ENCODE data around the gene IREB2.
A peak's percentile ranks its signal among the peaks of the same experiment; 100 is the strongest.
"Not testable (repeated sequence)": the region's sequence is repeated elsewhere in the genome, so short reads cannot be mapped to it uniquely, and the experiment has no call there.

IREB2 gene

GRCh38 chr15:78437762-78438618, at the start of gene IREB2:
IREB2 (plus strand) TSS chr15:78438216; CDS start chr15:78438338, 122 bp downstream.
- DNase-seq (ENCODE audit: low read depth in 2 of 2): peak; percentile 97

GRCh38 chr15:78388865-78389264, 49.2 kb upstream of the IREB2 start:
- DNase-seq (ENCODE audit: low read depth in 2 of 2): no peak

- DNase-seq (ENCODE audit: low read depth in 2 of 2): no peak
Observed at GRCh38 chr15:78389322-78389721, 48.7 kb upstream of the IREB2 start.

GRCh38 chr15:78389738-78390137, 48.3 kb upstream of the IREB2 start:
- no peak for DNase-seq (ENCODE audit: low read depth in 2 of 2)

- no peak for DNase-seq (ENCODE audit: low read depth in 2 of 2)
Observed at GRCh38 chr15:78390242-78390641, 47.8 kb upstream of the IREB2 start.

- no peak for DNase-seq (ENCODE audit: low read depth in 2 of 2)
Observed at GRCh38 chr15:78390826-78391225, 47.2 kb upstream of the IREB2 start.

- DNase-seq (ENCODE audit: low read depth in 2 of 2): no peak
Observed at GRCh38 chr15:78391781-78392180, 46.2 kb upstream of the IREB2 start.

- no peak for DNase-seq (ENCODE audit: low read depth in 2 of 2)
Observed at GRCh38 chr15:78392430-78392829, 45.6 kb upstream of the IREB2 start.

GRCh38 chr15:78393137-78393536, 44.9 kb upstream of the IREB2 start:
- DNase-seq (ENCODE audit: low read depth in 2 of 2): no peak

- DNase-seq (ENCODE audit: low read depth in 2 of 2): no peak
Observed at GRCh38 chr15:78394026-78394425, 44.0 kb upstream of the IREB2 start.

- DNase-seq (ENCODE audit: low read depth in 2 of 2): no peak
Observed at GRCh38 chr15:78394981-78395616, 42.9 kb upstream of the IREB2 start.

- DNase-seq (ENCODE audit: low read depth in 2 of 2): no peak
Observed at GRCh38 chr15:78396186-78396814, 41.7 kb upstream of the IREB2 start.

- no peak for DNase-seq (ENCODE audit: low read depth in 2 of 2)
Observed at GRCh38 chr15:78396976-78397375, 41.0 kb upstream of the IREB2 start.

GRCh38 chr15:78397382-78397781, 40.6 kb upstream of the IREB2 start:
- DNase-seq (ENCODE audit: low read depth in 2 of 2): no peak

GRCh38 chr15:78398076-78398825, 39.8 kb upstream of the IREB2 start:
- no peak for DNase-seq (ENCODE audit: low read depth in 2 of 2)

GRCh38 chr15:78399091-78399490, 38.9 kb upstream of the IREB2 start:
- no peak for DNase-seq (ENCODE audit: low read depth in 2 of 2)

GRCh38 chr15:78402061-78402610, 35.9 kb upstream of the IREB2 start:
- no peak for DNase-seq (ENCODE audit: low read depth in 2 of 2)

GRCh38 chr15:78404125-78404524, 33.9 kb upstream of the IREB2 start:
- DNase-seq (ENCODE audit: low read depth in 2 of 2): no peak

GRCh38 chr15:78404796-78405195, 33.2 kb upstream of the IREB2 start:
- DNase-seq (ENCODE audit: low read depth in 2 of 2): not testable (repeated sequence)

- DNase-seq (ENCODE audit: low read depth in 2 of 2): no peak
Observed at GRCh38 chr15:78405336-78405924, 32.6 kb upstream of the IREB2 start.

- DNase-seq (ENCODE audit: low read depth in 2 of 2): no peak
Observed at GRCh38 chr15:78406016-78406585, 31.9 kb upstream of the IREB2 start.

Data from fibroblast of skin of left biceps (primary cell).